Neural cell (in vitro differentiated cells): ENCODE results near the gene NAV1. TPM values are rescaled to one million over a fixed set of nuclear protein-coding genes. Genes with fewer than 3 reads are reported as not detected.

Experiments used
- H2AFZ ChIP-seq: fragments of 200-600, 300-800 bp; sonication (generic), shearing (Covaris generic); 2 replicates; pipeline ENCODE4 v1.6.0; 2014; ENCODE audit warnings: low read depth, mild to moderate bottlenecking, antibody characterized with exemption, low read length, moderate library complexity
- H3F3A ChIP-seq: fragments of 200-600 bp; shearing (Covaris generic); 2 replicates; pipeline ENCODE4 v1.6.1; 2016; ENCODE audit warnings: mild to moderate bottlenecking, moderate library complexity, mixed read lengths, antibody characterized with exemption, low read length; ENCODE audit not compliant: insufficient read depth, poor library complexity, severe bottlenecking
- H3K27ac ChIP-seq: fragments of 200-600, 300-800 bp; sonication (generic), shearing (Covaris generic); 2 replicates; pipeline ENCODE4 v1.5.1; 2014; ENCODE audit warnings: mild to moderate bottlenecking, low read length, moderate library complexity
- H3K27me3 ChIP-seq: fragments of 300-800, 200-600 bp; sonication (generic), shearing (Covaris generic); 2 replicates; pipeline ENCODE4 v1.6.0; 2014; ENCODE audit warnings: mild to moderate bottlenecking, low read depth, low read length, moderate library complexity; ENCODE audit not compliant: insufficient read depth
- H3K36me3 ChIP-seq: fragments of 300-800, 200-600 bp; sonication (generic), shearing (Covaris generic); 2 replicates; pipeline ENCODE4 v1.5.1; 2014; ENCODE audit warnings: mild to moderate bottlenecking, antibody characterized with exemption, low read length, moderate library complexity; ENCODE audit not compliant: insufficient read depth
- H3K4me2 ChIP-seq: fragments of 300-800, 200-600 bp; sonication (generic), shearing (Covaris generic); 2 replicates; pipeline ENCODE4 v1.6.0; 2014; ENCODE audit warnings: mild to moderate bottlenecking, low read length
- H3K4me3 ChIP-seq: fragments of 300-800, 200-600 bp; sonication (generic), shearing (Covaris generic); 2 replicates; pipeline ENCODE4 v1.5.1; 2014; ENCODE audit warnings: mild to moderate bottlenecking, low read length, moderate library complexity
- H3K79me2 ChIP-seq: fragments of 200-600 bp; shearing (Covaris generic); replicated peaks from 2 replicates; pipeline ENCODE4 v1.6.0; 2014; ENCODE audit warnings: mild to moderate bottlenecking, low read length, moderate library complexity; ENCODE audit not compliant: insufficient read depth
- H3K9ac ChIP-seq: fragments of 300-800, 200-600 bp; sonication (generic), shearing (Covaris generic); 2 replicates; pipeline ENCODE4 v1.6.1; 2016; ENCODE audit warnings: mild to moderate bottlenecking, low read length, mixed read lengths
- H3K9me2 ChIP-seq: fragments of 200-600 bp; shearing (Covaris generic); 2 replicates; pipeline ENCODE4 v1.6.1; 2016; ENCODE audit warnings: mild to moderate bottlenecking, low read length, mixed read lengths; ENCODE audit not compliant: insufficient read depth
- H3K9me3 ChIP-seq: fragments of 200-600, 300-800 bp; sonication (generic), shearing (Covaris generic); 2 replicates; pipeline ENCODE4 v1.6.1; 2016; ENCODE audit warnings: mild to moderate bottlenecking, mixed run types, low read length, moderate library complexity, mixed read lengths
- H4K20me1 ChIP-seq: fragments of 200-600 bp; shearing (Covaris generic); 2 replicates; pipeline ENCODE4 v1.6.1; 2016; ENCODE audit warnings: mild to moderate bottlenecking, mixed run types; ENCODE audit not compliant: insufficient read depth
- CTCF ChIP-seq: fragments of 450-650 bp; IDR thresholded peaks from 2 replicates; pipeline ENCODE4 v1.5.1; 2014; ENCODE audit warnings: antibody characterized with exemption, mild to moderate bottlenecking, moderate library complexity; ENCODE audit not compliant: poor library complexity, severe bottlenecking
- EP300 ChIP-seq: fragments of 450-650 bp; conservative IDR thresholded peaks from 2 replicates; pipeline ENCODE4 v1.6.1; 2014; ENCODE audit warnings: antibody characterized with exemption, mild to moderate bottlenecking, moderate library complexity; ENCODE audit not compliant: poor library complexity, severe bottlenecking
- EZH2 ChIP-seq: fragments of 200-600, 300-800 bp; shearing (Covaris generic), sonication (generic); IDR thresholded peaks from 2 replicates; pipeline ENCODE4 v1.6.1; 2014; ENCODE audit warnings: antibody characterized with exemption, low read length, borderline replicate concordance, mild to moderate bottlenecking; ENCODE audit not compliant: insufficient read depth, poor library complexity, severe bottlenecking
- MXI1 ChIP-seq: fragments of 450-650 bp; conservative IDR thresholded peaks from 2 replicates; pipeline ENCODE4 v1.6.1; 2014; ENCODE audit warnings: antibody characterized with exemption, mild to moderate bottlenecking; ENCODE audit not compliant: poor library complexity, severe bottlenecking
- POLR2AphosphoS5 ChIP-seq: IDR thresholded peaks from 2 replicates; pipeline ENCODE4 v1.6.1; 2012
- RAD21 ChIP-seq: fragments of 450-650 bp; conservative IDR thresholded peaks from 2 replicates; pipeline ENCODE4 v1.6.1; 2014; ENCODE audit warnings: antibody characterized with exemption, mild to moderate bottlenecking, moderate library complexity
- REST ChIP-seq: IDR thresholded peaks from 2 replicates; pipeline ENCODE4 v1.6.1; 2012; ENCODE audit warnings: borderline replicate concordance
- SMC3 ChIP-seq: fragments of 450-650 bp; conservative IDR thresholded peaks from 2 replicates; pipeline ENCODE4 v1.6.1; 2014; ENCODE audit warnings: antibody characterized with exemption, mild to moderate bottlenecking, moderate library complexity; ENCODE audit not compliant: poor library complexity
- TAF1 ChIP-seq: IDR thresholded peaks from 2 replicates; pipeline ENCODE4 v1.6.1; 2012; ENCODE audit warnings: low read depth
- polyA plus RNA-seq: library from polyadenylated mRNA; depleted of rRNA; stranded (reverse); fragments of >200 nt; gene quantifications from 2 replicates; pipeline ENCODE4 v1.2.3, GENCODE V29; 2014

The NAV1 gene
- polyA plus RNA-seq, 1 donor from 2014 or later: 33.2 TPM

GRCh38 chr1:201511941-201512539 is 26.9 kb upstream of the NAV1 start:
- Histone ChIP-seq H3K79me2 (no peaks in the 10 kb centered on the region), H4K20me1 (no peaks in the 10 kb centered on the region), H3K9me3 (no peaks in the 10 kb centered on the region), H3K4me2 (no peak overlapping the region), H3K4me3 (no peak overlapping the region), H3K27ac (no peak overlapping the region), H2AFZ (no peak overlapping the region), H3F3A (no peaks in the 10 kb centered on the region), H3K36me3 (no peaks in the 10 kb centered on the region), H3K27me3 (peaks cover 9% of the 10 kb centered on the region), H3K9me2 (no peaks in the 10 kb centered on the region), H3K9ac (no peak overlapping the region)
- TF ChIP-seq TAF1: no peak
- no peak for TF ChIP-seq RAD21
- no peak for TF ChIP-seq SMC3
- TF ChIP-seq POLR2AphosphoS5: no peak
- no peak for TF ChIP-seq MXI1
- TF ChIP-seq REST: no peak
- no peak for TF ChIP-seq EZH2
- no peak for TF ChIP-seq CTCF
- no peak for TF ChIP-seq EP300

- Histone ChIP-seq H3K4me3 (no peak overlapping the region), H3K79me2 (no peaks in the 10 kb centered on the region), H2AFZ (no peak overlapping the region), H3K36me3 (no peaks in the 10 kb centered on the region), H3K9me3 (no peaks in the 10 kb centered on the region), H3K9ac (no peak overlapping the region), H3K27me3 (no peaks in the 10 kb centered on the region), H3F3A (no peaks in the 10 kb centered on the region), H3K27ac (no peak overlapping the region), H3K9me2 (no peaks in the 10 kb centered on the region), H4K20me1 (no peaks in the 10 kb centered on the region), H3K4me2 (no peak overlapping the region)
- no peak for TF ChIP-seq EP300
- TF ChIP-seq POLR2AphosphoS5: no peak
- TF ChIP-seq RAD21: no peak
- TF ChIP-seq REST: no peak
- no peak for TF ChIP-seq SMC3
- no peak for TF ChIP-seq EZH2
- no peak for TF ChIP-seq TAF1
- TF ChIP-seq MXI1: no peak
- no peak for TF ChIP-seq CTCF
Observed at GRCh38 chr1:201513498-201514243, 25.3 kb upstream of the NAV1 start.
